NCI-H2196 (cell line): ENCODE data around the gene TBCC.

ENCODE experiments used
- DNase-seq: peaks from one replicate; lab custom pipeline; 2025; ENCODE audit not compliant: unreplicated experiment; lab: John Stamatoyannopoulos, UW

Gene TBCC

GRCh38 chr6:42771741-42772100 lies 25.8 kb upstream of the TBCC start:
- no peak for DNase-seq

- DNase-seq: no peak
These were observed 23.9 kb upstream of the TBCC start for GRCh38 chr6:42769836-42770235.

GRCh38 chr6:42769051-42769450 lies 23.1 kb upstream of the TBCC start:
- DNase-seq: no peak

- no peak for DNase-seq
These were observed 20.3 kb upstream of the TBCC start for GRCh38 chr6:42766163-42766670.

- no peak for DNase-seq
These were observed 19.2 kb upstream of the TBCC start for GRCh38 chr6:42764911-42765648.

GRCh38 chr6:42762950-42763349 lies 17.0 kb upstream of the TBCC start:
- no peak for DNase-seq

- DNase-seq: no peak
These were observed 16.5 kb upstream of the TBCC start for GRCh38 chr6:42762426-42762859.

- no peak for DNase-seq
These were observed 15.6 kb upstream of the TBCC start for GRCh38 chr6:42761287-42762067.

- DNase-seq: no peak
These were observed 13.0 kb upstream of the TBCC start for GRCh38 chr6:42758756-42759430.

GRCh38 chr6:42756722-42757121 lies 10.8 kb upstream of the TBCC start:
- no peak for DNase-seq

GRCh38 chr6:42754759-42755158 lies 8.9 kb upstream of the TBCC start:
- no peak for DNase-seq

- DNase-seq: no peak
These were observed 5.2 kb upstream of the TBCC start for GRCh38 chr6:42751055-42751454.

GRCh38 chr6:42748203-42748898 lies 2.4 kb upstream of the TBCC start:
- no peak for DNase-seq

- peak; percentile 84 for DNase-seq
These were observed 824 bp upstream of the TBCC start for GRCh38 chr6:42746463-42747391.

GRCh38 chr6:42745083-42745639 lies 742 bp downstream of the TBCC start:
- DNase-seq: no peak

GRCh38 chr6:42744351-42744893 lies 1.5 kb downstream of the TBCC start:
- no peak for DNase-seq

- no peak for DNase-seq
These were observed 3.6 kb downstream of the TBCC start for GRCh38 chr6:42742116-42742894.

GRCh38 chr6:42740725-42741124 lies 5.2 kb downstream of the TBCC start:
- no peak for DNase-seq

GRCh38 chr6:42735976-42736375 lies 9.9 kb downstream of the TBCC start:
- DNase-seq: no peak
